T-helper 17 cell (primary cell): Measurements from ENCODE around the gene TMCC2. TPM values are rescaled to one million over a fixed set of nuclear protein-coding genes. Genes with fewer than 3 reads are reported as not detected.
"Not testable (repeated sequence)": the region's sequence is repeated elsewhere in the genome, so short reads cannot be mapped to it uniquely, and the experiment has no call there.

Source experiments
- ATAC-seq: fragments of 150-1000 bp; cut with Tn5 transposase; 2 replicates; pipeline ENCODE4 v1.10.0; 2021; ENCODE audit warnings: mild to moderate bottlenecking, moderate library complexity
- DNase-seq, 3 donors: peaks; one replicate each; pipeline versions ENCODE4 v3.0.0 to v3.0.0-alpha.2; 2020 to 2021
- H3K9me3 ChIP-seq: one replicate; pipeline ENCODE4 v1.7.0; 2013; ENCODE audit warnings: low read length, mild to moderate bottlenecking; ENCODE audit not compliant: control insufficient read depth, poor library complexity, severe bottlenecking
- H3K27ac Mint-ChIP-seq: one replicate; pipeline ENCODE4 v1.8.0; 2022; ENCODE audit warnings: mild to moderate bottlenecking, moderate library complexity, mixed read lengths
- H3K27me3 Mint-ChIP-seq: one replicate; pipeline ENCODE4 v1.8.0; 2022; ENCODE audit warnings: mixed read lengths
- H3K36me3 Mint-ChIP-seq: one replicate; pipeline ENCODE4 v1.8.0; 2022; ENCODE audit warnings: low read depth, mixed read lengths
- H3K4me1 Mint-ChIP-seq: one replicate; pipeline ENCODE4 v1.8.0; 2022; ENCODE audit warnings: mild to moderate bottlenecking, mixed read lengths
- H3K4me3 Mint-ChIP-seq: one replicate; pipeline ENCODE4 v1.8.0; 2022; ENCODE audit warnings: mild to moderate bottlenecking, moderate library complexity, mixed read lengths
- total RNA-seq, 4 donors: library from RNA in 2 of 4; stranded (reverse) in 2 of 4; gene quantifications; one replicate each; pipeline ENCODE4 v1.2.3 and lab custom pipeline; 2022 to 2026

TMCC2 gene
- total RNA-seq, 2 donors from 2014 or later, result 0.65 to 10.2 TPM

- peaks cover 22% of the 10 kb centered on the region for H3K27me3 Mint-ChIP-seq
- H3K4me3 Mint-ChIP-seq, result no peak overlapping the region
- no peaks in the 10 kb centered on the region for H3K36me3 Mint-ChIP-seq
Measured at GRCh38 chr1:205225901-205226765, 1.6 kb upstream of the TMCC2 start.

GRCh38 chr1:205226868-205227583 is 720 bp upstream of the TMCC2 start:
- DNase-seq (no peak), ATAC-seq (no peak)
- H3K9me3 ChIP-seq, result no peaks in the 10 kb centered on the region
- Mint-ChIP-seq H3K4me1 (peaks cover 24% of the 10 kb centered on the region), H3K4me3 (peak overlapping the region; percentile 77), H3K27me3 (peaks cover 18% of the 10 kb centered on the region), H3K36me3 (no peaks in the 10 kb centered on the region), H3K27ac (peak overlapping the region; percentile 24)

More at GRCh38 chr1:205225901-205226765, 1.6 kb upstream of the TMCC2 start:
- H3K9me3 ChIP-seq, result no peaks in the 10 kb centered on the region
- DNase-seq, result no peak
- H3K4me1 Mint-ChIP-seq, result peaks cover 24% of the 10 kb centered on the region
- H3K27ac Mint-ChIP-seq, result no peak overlapping the region
- ATAC-seq, result no peak

DNA sequence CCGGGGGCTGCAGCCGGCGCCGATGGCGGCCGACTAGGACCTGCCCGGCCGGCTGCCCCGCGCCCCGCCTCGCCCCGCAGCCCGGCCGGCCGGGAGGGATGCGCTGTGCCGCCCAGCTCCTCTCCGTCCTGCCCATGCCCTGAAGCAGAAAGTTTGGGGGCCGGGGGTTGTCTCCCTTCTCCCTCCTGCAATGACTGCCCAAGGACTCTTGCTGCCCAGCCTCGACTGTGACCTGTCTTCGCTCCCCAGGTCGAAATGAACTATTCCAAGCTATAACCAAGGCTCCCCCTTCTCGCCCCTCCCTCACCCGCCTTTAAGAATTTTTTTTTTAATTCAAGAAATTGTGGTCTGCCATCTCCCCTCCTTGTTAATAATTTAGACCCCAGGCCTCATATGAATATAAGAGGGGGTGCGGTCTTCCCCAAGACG is 361 bp downstream of the TMCC2 start:
- peaks cover 24% of the 10 kb centered on the region for H3K4me1 Mint-ChIP-seq
- no peaks in the 10 kb centered on the region for H3K9me3 ChIP-seq
- H3K36me3 Mint-ChIP-seq, result no peaks in the 10 kb centered on the region
- peak overlapping the region; percentile 96 for H3K4me3 Mint-ChIP-seq
- peaks cover 18% of the 10 kb centered on the region for H3K27me3 Mint-ChIP-seq
- no peak for DNase-seq
- peak; percentile 3 for ATAC-seq
- H3K27ac Mint-ChIP-seq, result peak overlapping the region; percentile 79

- Mint-ChIP-seq H3K27ac (peak overlapping the region; percentile 79), H3K27me3 (peaks cover 21% of the 10 kb centered on the region), H3K4me3 (peak overlapping the region; percentile 96), H3K4me1 (peaks cover 24% of the 10 kb centered on the region), H3K36me3 (no peaks in the 10 kb centered on the region)
- ATAC-seq (peak; percentile 84), DNase-seq (peak; percentile 23 to 49 (median 29))
- H3K9me3 ChIP-seq, result no peaks in the 10 kb centered on the region
Measured at GRCh38 chr1:205229399-205229871, 1.7 kb downstream of the TMCC2 start.

- Mint-ChIP-seq H3K4me1 (peaks cover 24% of the 10 kb centered on the region), H3K4me3 (peak overlapping the region; percentile 96), H3K27ac (no peak overlapping the region), H3K27me3 (peaks cover 20% of the 10 kb centered on the region), H3K36me3 (no peaks in the 10 kb centered on the region)
- DNase-seq, result no peak
- H3K9me3 ChIP-seq, result no peaks in the 10 kb centered on the region
- ATAC-seq, result no peak
Measured at GRCh38 chr1:205229916-205230700, 2.4 kb downstream of the TMCC2 start.

- H3K4me1 Mint-ChIP-seq, result peaks cover 24% of the 10 kb centered on the region
- H3K9me3 ChIP-seq, result no peaks in the 10 kb centered on the region
- no peak overlapping the region for H3K27ac Mint-ChIP-seq
- no peak for DNase-seq
- peaks cover 20% of the 10 kb centered on the region for H3K27me3 Mint-ChIP-seq
- no peaks in the 10 kb centered on the region for H3K36me3 Mint-ChIP-seq
- no peak overlapping the region for H3K4me3 Mint-ChIP-seq
- ATAC-seq, result no peak
Measured at GRCh38 chr1:205230982-205231381, 3.2 kb downstream of the TMCC2 start.

DNA sequence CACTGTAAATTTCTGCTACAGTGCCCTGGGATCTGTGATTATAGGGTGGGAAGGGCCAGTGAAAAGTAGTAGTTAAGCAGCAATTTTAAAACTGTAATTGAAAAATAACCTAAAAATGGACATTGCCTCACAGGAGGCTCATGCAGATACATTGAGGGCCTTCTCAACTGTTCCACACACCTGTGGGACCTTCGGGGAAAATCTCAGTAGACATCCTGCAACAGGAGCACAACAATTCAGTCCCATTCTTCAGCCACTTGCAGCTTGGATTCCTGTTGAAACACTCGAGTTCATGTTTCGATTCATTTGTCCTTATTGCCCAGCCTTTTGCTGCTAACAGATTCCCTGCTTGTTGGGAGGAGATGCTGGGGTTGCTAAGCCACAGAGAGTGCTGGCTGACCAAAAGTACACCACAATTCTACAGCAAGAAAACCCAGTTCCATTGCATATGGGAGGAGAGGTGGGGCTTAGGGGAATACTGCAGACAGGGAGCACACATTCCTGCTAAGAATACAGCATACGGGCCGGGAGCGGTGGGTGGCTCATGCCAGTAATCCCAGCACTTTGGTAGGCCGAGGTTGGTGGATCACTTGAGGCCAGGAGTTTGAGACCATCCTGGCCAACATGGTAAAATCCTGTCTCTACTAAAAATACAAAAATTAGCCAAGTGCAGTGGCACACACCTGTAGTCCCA is 4.5 kb downstream of the TMCC2 start:
- H3K4me1 Mint-ChIP-seq, result peaks cover 22% of the 10 kb centered on the region
- H3K36me3 Mint-ChIP-seq, result peaks cover 4% of the 10 kb centered on the region
- peaks cover 19% of the 10 kb centered on the region for H3K27me3 Mint-ChIP-seq
- no peak overlapping the region for H3K4me3 Mint-ChIP-seq
- ATAC-seq, result no peak
- no peak for DNase-seq
- no peaks in the 10 kb centered on the region for H3K9me3 ChIP-seq
- no peak overlapping the region for H3K27ac Mint-ChIP-seq

GRCh38 chr1:205232945-205233397 is 5.2 kb downstream of the TMCC2 start:
- ATAC-seq, result no peak
- H3K27ac Mint-ChIP-seq, result no peak overlapping the region

GRCh38 chr1:205233986-205234385 is 6.2 kb downstream of the TMCC2 start:
- Mint-ChIP-seq H3K27me3 (peaks cover 35% of the 10 kb centered on the region), H3K4me1 (peaks cover 16% of the 10 kb centered on the region)
- DNase-seq, H3K36me3 Mint-ChIP-seq, H3K4me3 Mint-ChIP-seq, H3K9me3 ChIP-seq, H3K27ac Mint-ChIP-seq, ATAC-seq: not testable (repeated sequence)

More at GRCh38 chr1:205232945-205233397, 5.2 kb downstream of the TMCC2 start:
- H3K36me3 Mint-ChIP-seq, result peaks cover 4% of the 10 kb centered on the region
- H3K4me1 Mint-ChIP-seq, result peaks cover 22% of the 10 kb centered on the region
- H3K4me3 Mint-ChIP-seq, result no peak overlapping the region
- no peaks in the 10 kb centered on the region for H3K9me3 ChIP-seq
- H3K27me3 Mint-ChIP-seq, result peaks cover 25% of the 10 kb centered on the region
- DNase-seq, result no peak

DNA sequence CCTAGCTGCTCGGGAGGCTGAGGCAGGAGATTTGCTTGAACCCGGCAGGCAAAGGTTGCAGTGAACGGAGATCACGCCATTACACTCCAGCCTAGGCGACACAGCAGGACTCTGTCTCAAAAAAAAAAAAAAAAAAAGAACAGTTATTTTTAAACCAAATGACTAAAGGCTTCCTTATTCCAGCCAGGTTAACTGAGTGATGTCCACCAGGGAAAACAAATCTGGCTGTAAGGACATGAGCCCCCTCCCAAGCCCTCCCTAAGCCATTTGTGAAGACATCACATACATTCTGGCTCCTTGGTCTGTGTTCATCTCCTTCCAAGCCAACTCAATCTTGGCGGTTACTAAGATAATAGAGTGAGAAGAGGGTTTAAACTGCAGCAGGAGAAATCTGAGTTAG is 8.2 kb downstream of the TMCC2 start:
- H3K27ac Mint-ChIP-seq, result no peak overlapping the region
- H3K4me1 Mint-ChIP-seq, result peaks cover 5% of the 10 kb centered on the region
- ATAC-seq (no peak), DNase-seq (no peak)
- H3K4me3 Mint-ChIP-seq, result no peak overlapping the region
- H3K27me3 Mint-ChIP-seq, result peaks cover 41% of the 10 kb centered on the region
- peaks cover 4% of the 10 kb centered on the region for H3K36me3 Mint-ChIP-seq
- H3K9me3 ChIP-seq, result no peaks in the 10 kb centered on the region

GRCh38 chr1:205236526-205236925 is 8.8 kb downstream of the TMCC2 start:
- ATAC-seq (no peak), DNase-seq (no peak)
- peaks cover 4% of the 10 kb centered on the region for H3K36me3 Mint-ChIP-seq
- H3K9me3 ChIP-seq, result no peaks in the 10 kb centered on the region
- peaks cover 5% of the 10 kb centered on the region for H3K4me1 Mint-ChIP-seq
- no peak overlapping the region for H3K4me3 Mint-ChIP-seq
- H3K27ac Mint-ChIP-seq, result no peak overlapping the region
- peaks cover 41% of the 10 kb centered on the region for H3K27me3 Mint-ChIP-seq

- H3K9me3 ChIP-seq, result no peaks in the 10 kb centered on the region
- DNase-seq (no peak), ATAC-seq (no peak)
- Mint-ChIP-seq H3K4me3 (no peak overlapping the region), H3K36me3 (peaks cover 4% of the 10 kb centered on the region), H3K27ac (no peak overlapping the region), H3K27me3 (peaks cover 41% of the 10 kb centered on the region), H3K4me1 (peaks cover 5% of the 10 kb centered on the region)
Measured at GRCh38 chr1:205236951-205237475, 9.3 kb downstream of the TMCC2 start.
